ENCODE data around the gene ANKRD2.

ANKRD2 gene

GRCh38 chr10:97534746-97535367 is 37.7 kb upstream of the ANKRD2 start:
- TF ChIP-seq YY1 (IDR thresholded peaks at IDR 0.05; ENCODE audit: low read depth): no peak
- no peak for TF ChIP-seq TAF1 (IDR thresholded peaks at IDR 0.05; ENCODE audit: low read depth)
- TF ChIP-seq, protein P1, sequence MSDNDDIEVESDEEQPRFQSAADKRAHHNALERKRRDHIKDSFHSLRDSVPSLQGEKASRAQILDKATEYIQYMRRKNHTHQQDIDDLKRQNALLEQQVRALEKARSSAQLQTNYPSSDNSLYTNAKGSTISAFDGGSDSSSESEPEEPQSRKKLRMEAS (IDR thresholded peaks at IDR 0.05): no peak
- no peak for TF ChIP-seq CREB1 (IDR thresholded peaks at IDR 0.05; ENCODE audit: low read depth)
- peak; percentile 72 for TF ChIP-seq RAD21 (IDR thresholded peaks at IDR 0.05; ENCODE audit: low read depth)
- no peak for TF ChIP-seq EGR1 (IDR thresholded peaks at IDR 0.05)
- TF ChIP-seq TEAD4 (IDR thresholded peaks at IDR 0.05): no peak
- no peak for TF ChIP-seq EP300 (IDR thresholded peaks at IDR 0.05; ENCODE audit: borderline replicate concordance)
- no peak for TF ChIP-seq TCF12 (IDR thresholded peaks at IDR 0.05; ENCODE audit: low read depth)

DNA sequence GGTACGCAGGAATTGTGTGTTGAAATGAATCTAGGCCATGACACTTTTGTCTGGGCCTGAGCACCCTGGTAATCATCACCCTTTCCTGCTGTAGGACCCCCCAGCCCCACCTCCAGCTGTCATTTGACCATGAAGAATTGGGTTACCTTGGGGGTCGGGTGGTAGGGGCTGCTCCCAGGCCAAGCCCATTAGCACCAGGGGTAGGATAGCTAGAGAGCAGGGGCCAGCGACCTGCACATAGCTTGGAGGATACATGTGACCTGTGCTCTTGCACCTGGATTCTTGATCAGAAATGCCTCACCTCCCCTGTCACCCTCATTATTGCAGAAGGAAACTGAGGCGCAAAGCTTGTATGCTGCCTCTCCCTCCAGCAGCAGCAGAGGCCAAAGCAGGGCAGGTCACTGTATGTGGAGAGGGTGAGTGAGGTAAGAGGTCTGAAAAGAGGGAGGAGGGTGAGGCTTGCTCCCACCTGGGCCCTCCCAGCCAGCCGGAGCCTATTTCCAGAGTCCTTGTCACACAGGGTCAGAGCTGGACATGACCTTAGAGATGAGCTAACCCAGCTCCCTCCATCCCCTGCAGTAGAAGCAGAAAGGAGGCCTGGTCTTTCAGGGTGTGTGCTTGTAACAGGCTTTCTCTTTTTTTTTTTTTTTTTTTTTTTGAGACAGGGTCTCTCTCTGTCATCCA is 35.3 kb upstream of the ANKRD2 start:
- TF ChIP-seq YY1 (IDR thresholded peaks at IDR 0.05; ENCODE audit: low read depth) (no peak), NFIC (IDR thresholded peaks at IDR 0.05) (no peak), EGR1 (IDR thresholded peaks at IDR 0.05) (no peak), TEAD4 (IDR thresholded peaks at IDR 0.05) (no peak), TCF12 (IDR thresholded peaks at IDR 0.05; ENCODE audit: low read depth) (no peak)

DNA sequence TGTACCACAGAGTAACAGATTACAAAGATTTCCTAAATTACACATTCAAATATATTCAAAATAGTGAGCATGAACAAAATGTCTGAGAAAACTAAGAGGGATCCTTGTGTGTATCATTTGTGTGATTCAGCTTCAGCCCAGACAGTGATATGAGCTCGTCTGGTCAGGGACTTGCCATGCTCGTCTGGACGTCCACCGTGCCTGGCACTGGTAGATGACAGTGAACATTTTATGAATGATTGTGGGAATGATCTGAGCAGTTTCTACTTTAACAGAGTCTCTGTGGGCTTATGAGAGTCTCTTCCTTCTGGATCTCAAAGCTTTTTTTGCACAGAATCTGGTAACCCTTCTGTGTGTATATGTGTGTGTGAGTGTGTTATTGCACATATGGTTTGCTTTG is 34.2 kb upstream of the ANKRD2 start:
- TF ChIP-seq NFIC (IDR thresholded peaks at IDR 0.05) (no peak), USF1 (IDR thresholded peaks at IDR 0.05) (no peak), ZBTB7A (IDR thresholded peaks at IDR 0.05; ENCODE audit: low read depth) (no peak), YY1 (IDR thresholded peaks at IDR 0.05; ENCODE audit: low read depth) (no peak), EP300 (IDR thresholded peaks at IDR 0.05; ENCODE audit: borderline replicate concordance) (no peak), FOXM1 (IDR thresholded peaks at IDR 0.05; ENCODE audit: borderline replicate concordance, low read depth) (no peak), CEBPB (IDR thresholded peaks at IDR 0.05) (no peak), RAD21 (IDR thresholded peaks at IDR 0.05; ENCODE audit: low read depth) (no peak), TEAD4 (IDR thresholded peaks at IDR 0.05) (no peak), EGR1 (IDR thresholded peaks at IDR 0.05) (no peak), TCF12 (IDR thresholded peaks at IDR 0.05; ENCODE audit: low read depth) (no peak)
- TF ChIP-seq, protein P2, sequence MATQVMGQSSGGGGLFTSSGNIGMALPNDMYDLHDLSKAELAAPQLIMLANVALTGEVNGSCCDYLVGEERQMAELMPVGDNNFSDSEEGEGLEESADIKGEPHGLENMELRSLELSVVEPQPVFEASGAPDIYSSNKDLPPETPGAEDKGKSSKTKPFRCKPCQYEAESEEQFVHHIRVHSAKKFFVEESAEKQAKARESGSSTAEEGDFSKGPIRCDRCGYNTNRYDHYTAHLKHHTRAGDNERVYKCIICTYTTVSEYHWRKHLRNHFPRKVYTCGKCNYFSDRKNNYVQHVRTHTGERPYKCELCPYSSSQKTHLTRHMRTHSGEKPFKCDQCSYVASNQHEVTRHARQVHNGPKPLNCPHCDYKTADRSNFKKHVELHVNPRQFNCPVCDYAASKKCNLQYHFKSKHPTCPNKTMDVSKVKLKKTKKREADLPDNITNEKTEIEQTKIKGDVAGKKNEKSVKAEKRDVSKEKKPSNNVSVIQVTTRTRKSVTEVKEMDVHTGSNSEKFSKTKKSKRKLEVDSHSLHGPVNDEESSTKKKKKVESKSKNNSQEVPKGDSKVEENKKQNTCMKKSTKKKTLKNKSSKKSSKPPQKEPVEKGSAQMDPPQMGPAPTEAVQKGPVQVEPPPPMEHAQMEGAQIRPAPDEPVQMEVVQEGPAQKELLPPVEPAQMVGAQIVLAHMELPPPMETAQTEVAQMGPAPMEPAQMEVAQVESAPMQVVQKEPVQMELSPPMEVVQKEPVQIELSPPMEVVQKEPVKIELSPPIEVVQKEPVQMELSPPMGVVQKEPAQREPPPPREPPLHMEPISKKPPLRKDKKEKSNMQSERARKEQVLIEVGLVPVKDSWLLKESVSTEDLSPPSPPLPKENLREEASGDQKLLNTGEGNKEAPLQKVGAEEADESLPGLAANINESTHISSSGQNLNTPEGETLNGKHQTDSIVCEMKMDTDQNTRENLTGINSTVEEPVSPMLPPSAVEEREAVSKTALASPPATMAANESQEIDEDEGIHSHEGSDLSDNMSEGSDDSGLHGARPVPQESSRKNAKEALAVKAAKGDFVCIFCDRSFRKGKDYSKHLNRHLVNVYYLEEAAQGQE (IDR thresholded peaks at IDR 0.05; ENCODE audit: low read depth): no peak

DNA sequence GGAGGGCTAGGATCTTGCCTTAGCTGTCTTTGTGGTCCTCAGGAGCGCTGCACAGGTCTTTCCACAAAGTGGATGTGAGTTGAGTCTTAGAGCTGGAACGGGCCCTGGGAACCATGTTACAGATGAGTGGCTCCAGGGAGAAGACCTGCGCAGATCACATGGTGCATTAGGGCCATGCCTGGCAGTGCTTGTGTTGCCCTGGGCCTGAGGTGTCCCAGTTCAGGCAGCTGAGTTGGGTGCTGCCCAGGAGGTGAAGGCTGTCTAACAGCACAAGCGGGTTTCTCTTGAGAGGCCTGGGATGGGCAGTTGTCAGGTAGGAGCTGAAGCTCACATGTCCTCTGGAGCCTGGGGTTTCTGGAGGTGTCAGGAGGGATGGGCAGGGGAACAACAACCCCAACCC is 33.7 kb upstream of the ANKRD2 start:
- TF ChIP-seq, protein P2 (IDR thresholded peaks at IDR 0.05; ENCODE audit: low read depth): no peak
- TF ChIP-seq YY1 (IDR thresholded peaks at IDR 0.05; ENCODE audit: low read depth) (no peak), USF1 (IDR thresholded peaks at IDR 0.05) (0 out of 2 replicates have a peak, but pooled peaks have one; percentile 54), TCF12 (IDR thresholded peaks at IDR 0.05; ENCODE audit: low read depth) (no peak)

DNA sequence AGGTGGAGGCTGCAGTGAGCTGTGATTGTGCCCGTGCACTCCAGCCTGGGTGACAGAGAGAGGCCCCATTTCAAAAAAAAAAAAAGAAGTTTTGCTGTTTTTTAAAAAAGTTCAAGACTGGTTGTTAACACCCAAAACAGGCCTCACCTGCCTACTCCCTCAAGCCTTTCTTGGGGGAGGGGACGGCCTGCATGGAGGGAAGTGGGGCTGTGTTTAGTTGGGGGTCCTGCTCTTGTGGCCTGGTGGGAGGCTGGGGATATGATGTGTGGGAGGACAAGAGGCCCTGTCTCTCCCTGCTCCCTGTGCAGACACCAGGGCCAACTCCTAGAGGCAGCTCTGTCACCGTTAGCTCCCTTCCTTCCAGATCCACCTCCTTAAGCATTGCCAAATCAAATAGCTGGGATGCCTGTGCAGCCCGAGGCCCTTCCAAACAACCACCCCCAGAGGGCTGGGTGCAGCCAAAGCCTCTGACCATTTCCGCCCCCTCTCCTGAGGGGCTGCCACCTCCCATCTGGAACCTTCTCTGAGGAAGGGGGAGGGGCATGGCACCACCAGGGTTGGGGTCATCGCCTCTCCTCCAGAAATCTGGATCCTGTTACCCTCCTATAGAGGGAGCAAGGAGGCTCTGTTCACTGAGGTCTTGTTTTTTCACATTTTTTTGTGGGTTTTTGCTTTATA is 32.9 kb upstream of the ANKRD2 start:
- TF ChIP-seq TEAD4 (IDR thresholded peaks at IDR 0.05): 0 out of 2 replicates have a peak, but pooled peaks have one; percentile 33
- no peak for TF ChIP-seq USF1 (IDR thresholded peaks at IDR 0.05)

All from Ishikawa (cell line).